Glutamatergic neuron (in vitro differentiated cells): ENCODE measurements around the gene RALGPS1. TPM values are rescaled to one million over a fixed set of nuclear protein-coding genes. Genes with fewer than 3 reads are reported as not detected.

ENCODE experiments used
- DNase-seq: peaks from one replicate; pipeline ENCODE4 v3.0.0; 2022
- H3K27ac Mint-ChIP-seq: one replicate; pipeline ENCODE4 v1.8.0; 2020; ENCODE audit warnings: mild to moderate bottlenecking, mixed read lengths, inconsistent platforms; ENCODE audit not compliant: unreplicated experiment
- H3K27me3 Mint-ChIP-seq: one replicate; pipeline ENCODE4 v1.8.0; 2020; ENCODE audit warnings: mild to moderate bottlenecking, moderate library complexity, mixed read lengths, inconsistent platforms; ENCODE audit not compliant: unreplicated experiment
- H3K36me3 Mint-ChIP-seq: one replicate; pipeline ENCODE4 v1.8.0; 2020; ENCODE audit warnings: mild to moderate bottlenecking, mixed read lengths, inconsistent platforms; ENCODE audit not compliant: unreplicated experiment
- H3K4me1 Mint-ChIP-seq: one replicate; pipeline ENCODE4 v1.8.0; 2020; ENCODE audit warnings: mild to moderate bottlenecking, low read depth, mixed read lengths, inconsistent platforms; ENCODE audit not compliant: unreplicated experiment
- H3K4me3 Mint-ChIP-seq: one replicate; pipeline ENCODE4 v1.8.0; 2020; ENCODE audit warnings: mild to moderate bottlenecking, mixed read lengths, inconsistent platforms; ENCODE audit not compliant: unreplicated experiment
- H3K9me3 Mint-ChIP-seq: one replicate; pipeline ENCODE4 v1.8.0; 2020; ENCODE audit warnings: mild to moderate bottlenecking, moderate library complexity, mixed read lengths, inconsistent platforms; ENCODE audit not compliant: unreplicated experiment
- total RNA-seq: library from RNA; stranded (reverse); fragmentation: NEBNext Ultra II Directional; extraction: Animal tissue kit (Norgen Biotek cat#: 25700); gene quantifications from one replicate; pipeline ENCODE4 v1.2.1, GENCODE V29; 2021; ENCODE audit not compliant: unreplicated experiment
- TF ChIP-seq, protein P1 (sequence below): fragments of 200-600 bp; sonication (generic); IDR thresholded peaks from one replicate; pipeline ENCODE4 v1.5.0; 2021; ENCODE audit not compliant: partially characterized antibody, unreplicated experiment

RALGPS1 gene
- total RNA-seq, 1 donor from 2014 or later, result 23.8 TPM

DNA sequence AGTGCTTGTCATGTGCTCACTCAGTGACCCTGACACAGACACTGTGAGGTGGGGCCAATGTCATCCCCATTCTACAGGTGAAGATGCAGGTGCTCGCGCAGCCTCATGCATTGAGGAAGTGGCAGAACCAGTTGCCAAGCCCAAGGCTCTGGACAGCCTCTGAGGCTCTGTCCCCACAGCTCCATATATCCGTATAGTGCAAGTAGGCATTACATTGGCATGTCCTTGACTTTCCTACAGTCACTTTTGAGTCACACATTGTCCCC is 266.7 kb downstream of the RALGPS1 start:
- Mint-ChIP-seq H3K27ac (no peak overlapping the region), H3K9me3 (peaks cover 10% of the 10 kb centered on the region), H3K4me1 (peaks cover 11% of the 10 kb centered on the region), H3K4me3 (no peak overlapping the region), H3K36me3 (no peaks in the 10 kb centered on the region), H3K27me3 (peaks cover 6% of the 10 kb centered on the region)
- TF ChIP-seq, protein P1, sequence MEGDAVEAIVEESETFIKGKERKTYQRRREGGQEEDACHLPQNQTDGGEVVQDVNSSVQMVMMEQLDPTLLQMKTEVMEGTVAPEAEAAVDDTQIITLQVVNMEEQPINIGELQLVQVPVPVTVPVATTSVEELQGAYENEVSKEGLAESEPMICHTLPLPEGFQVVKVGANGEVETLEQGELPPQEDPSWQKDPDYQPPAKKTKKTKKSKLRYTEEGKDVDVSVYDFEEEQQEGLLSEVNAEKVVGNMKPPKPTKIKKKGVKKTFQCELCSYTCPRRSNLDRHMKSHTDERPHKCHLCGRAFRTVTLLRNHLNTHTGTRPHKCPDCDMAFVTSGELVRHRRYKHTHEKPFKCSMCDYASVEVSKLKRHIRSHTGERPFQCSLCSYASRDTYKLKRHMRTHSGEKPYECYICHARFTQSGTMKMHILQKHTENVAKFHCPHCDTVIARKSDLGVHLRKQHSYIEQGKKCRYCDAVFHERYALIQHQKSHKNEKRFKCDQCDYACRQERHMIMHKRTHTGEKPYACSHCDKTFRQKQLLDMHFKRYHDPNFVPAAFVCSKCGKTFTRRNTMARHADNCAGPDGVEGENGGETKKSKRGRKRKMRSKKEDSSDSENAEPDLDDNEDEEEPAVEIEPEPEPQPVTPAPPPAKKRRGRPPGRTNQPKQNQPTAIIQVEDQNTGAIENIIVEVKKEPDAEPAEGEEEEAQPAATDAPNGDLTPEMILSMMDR, result no peak
- no peak for DNase-seq

DNA sequence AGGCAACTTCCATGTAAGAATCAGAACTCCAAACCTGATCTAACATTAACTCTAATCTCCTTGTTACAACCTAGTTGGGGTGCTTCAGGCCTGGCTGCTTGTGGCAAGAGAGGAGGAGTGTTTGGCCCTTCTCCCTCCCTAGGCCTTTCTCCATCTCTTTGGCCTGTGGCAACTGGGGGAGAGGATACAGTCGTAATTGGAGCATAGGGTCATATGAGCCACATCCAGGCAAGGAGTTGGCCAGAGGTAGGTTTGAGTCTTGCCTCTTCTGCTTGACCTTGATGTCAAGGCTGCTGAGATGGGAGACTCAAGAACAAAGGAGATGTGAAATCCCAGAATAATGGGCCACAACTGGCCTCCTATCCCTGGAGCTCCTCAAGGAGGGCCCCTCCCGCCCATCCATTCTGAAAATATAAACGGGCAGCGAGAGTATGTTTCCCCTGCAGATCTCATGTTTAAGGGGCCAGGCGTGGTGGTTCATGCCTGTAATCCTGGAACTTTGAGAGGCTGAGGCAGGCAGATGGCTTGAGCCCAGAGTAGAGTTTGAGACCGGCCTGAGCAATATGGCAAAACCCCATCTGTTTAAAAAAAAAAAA is 267.1 kb downstream of the RALGPS1 start:
- TF ChIP-seq, protein P1, result no peak
- H3K4me3 Mint-ChIP-seq, result no peak overlapping the region
- peaks cover 8% of the 10 kb centered on the region for H3K27me3 Mint-ChIP-seq
- peaks cover 11% of the 10 kb centered on the region for H3K4me1 Mint-ChIP-seq
- DNase-seq, result peak; percentile 8
- peaks cover 10% of the 10 kb centered on the region for H3K9me3 Mint-ChIP-seq
- no peaks in the 10 kb centered on the region for H3K36me3 Mint-ChIP-seq
- no peak overlapping the region for H3K27ac Mint-ChIP-seq

DNA sequence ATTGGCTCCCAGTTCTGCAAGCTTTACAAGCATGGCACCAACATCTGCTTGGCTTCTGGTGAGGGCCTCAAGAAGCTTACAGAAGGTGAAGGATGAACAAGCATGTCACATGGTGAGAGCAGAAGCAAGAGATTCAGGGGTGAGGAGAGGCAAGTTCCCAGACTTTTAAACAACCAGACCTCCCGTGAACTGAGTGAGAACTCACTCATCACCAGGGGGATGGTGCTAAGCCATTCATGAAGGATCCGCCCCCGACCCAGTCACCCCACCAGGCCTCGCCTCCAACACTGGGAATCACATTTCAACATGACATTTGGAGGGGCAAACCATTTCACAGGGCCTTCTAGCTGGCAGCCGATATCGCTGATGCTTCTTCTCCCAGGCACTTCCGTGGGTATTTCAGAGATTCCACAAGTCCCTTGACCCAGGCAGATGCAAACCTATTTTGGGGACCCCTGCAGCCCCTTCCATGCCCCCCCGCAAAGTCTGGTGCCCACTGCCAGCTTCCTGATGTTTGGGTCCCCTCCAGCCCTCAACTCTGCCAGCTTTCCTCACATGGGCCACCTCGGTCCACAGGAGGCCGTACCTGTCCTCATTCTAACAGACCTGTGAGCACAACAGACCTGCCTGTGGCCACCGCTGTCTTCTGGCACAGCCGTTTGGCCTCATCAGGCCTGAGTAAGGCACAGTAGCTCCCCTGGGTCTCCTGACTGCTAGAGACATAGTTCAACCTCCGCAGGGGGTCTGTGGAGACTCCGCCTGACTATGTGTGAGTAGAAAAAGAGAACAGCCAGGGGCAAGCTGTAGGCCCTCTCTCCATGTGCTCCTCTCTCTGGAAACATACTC is 268.5 kb downstream of the RALGPS1 start:
- Mint-ChIP-seq H3K36me3 (no peaks in the 10 kb centered on the region), H3K4me3 (no peak overlapping the region), H3K4me1 (peaks cover 9% of the 10 kb centered on the region), H3K9me3 (peaks cover 8% of the 10 kb centered on the region), H3K27me3 (peaks cover 9% of the 10 kb centered on the region), H3K27ac (no peak overlapping the region)
- TF ChIP-seq, protein P1, result no peak
- DNase-seq, result peak; percentile 3

DNA sequence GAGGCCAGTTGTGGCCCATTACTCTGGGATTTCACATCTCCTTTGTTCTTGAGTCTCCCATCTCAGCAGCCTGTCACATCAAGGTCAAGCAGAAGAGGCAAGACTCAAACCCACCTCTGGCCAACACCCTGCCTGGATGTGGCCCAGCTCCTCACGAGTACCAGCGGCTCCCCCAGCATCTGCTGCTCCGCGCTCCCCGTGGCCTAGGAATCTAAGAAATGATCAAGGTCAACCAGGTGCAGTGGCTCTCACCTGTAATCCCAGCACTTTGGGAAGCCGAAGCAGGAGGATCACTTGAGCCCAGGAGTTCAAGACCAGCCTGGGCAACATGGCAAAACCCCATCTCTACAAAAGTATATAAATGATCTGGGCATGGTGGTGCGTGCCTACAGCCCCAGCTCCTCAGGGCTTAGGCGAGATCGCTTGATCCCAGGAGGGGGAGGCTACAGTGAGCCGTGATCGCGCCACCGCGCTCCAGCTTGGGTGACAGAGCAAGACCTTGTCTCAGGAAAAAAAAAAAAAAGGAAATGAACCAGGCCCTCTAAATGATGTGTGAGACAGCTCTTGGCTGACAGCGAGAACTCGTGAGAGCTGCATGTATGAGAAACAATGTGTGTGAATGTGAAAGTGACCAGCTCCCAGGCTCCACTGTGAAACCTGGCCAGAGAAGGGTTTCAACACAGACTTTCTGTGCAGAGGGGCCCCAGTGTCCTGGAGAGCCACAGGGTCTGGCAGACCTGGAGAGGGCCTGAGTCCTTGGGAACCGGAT is 269.4 kb downstream of the RALGPS1 start:
- peaks cover 6% of the 10 kb centered on the region for H3K27me3 Mint-ChIP-seq
- H3K4me1 Mint-ChIP-seq, result peaks cover 4% of the 10 kb centered on the region
- H3K4me3 Mint-ChIP-seq, result no peak overlapping the region
- DNase-seq, result peak; percentile 4
- TF ChIP-seq, protein P1, result no peak
- H3K36me3 Mint-ChIP-seq, result no peaks in the 10 kb centered on the region
- H3K27ac Mint-ChIP-seq, result no peak overlapping the region
- H3K9me3 Mint-ChIP-seq, result peaks cover 8% of the 10 kb centered on the region
